ENCODE measurements around the gene DENND2A.

DNA sequence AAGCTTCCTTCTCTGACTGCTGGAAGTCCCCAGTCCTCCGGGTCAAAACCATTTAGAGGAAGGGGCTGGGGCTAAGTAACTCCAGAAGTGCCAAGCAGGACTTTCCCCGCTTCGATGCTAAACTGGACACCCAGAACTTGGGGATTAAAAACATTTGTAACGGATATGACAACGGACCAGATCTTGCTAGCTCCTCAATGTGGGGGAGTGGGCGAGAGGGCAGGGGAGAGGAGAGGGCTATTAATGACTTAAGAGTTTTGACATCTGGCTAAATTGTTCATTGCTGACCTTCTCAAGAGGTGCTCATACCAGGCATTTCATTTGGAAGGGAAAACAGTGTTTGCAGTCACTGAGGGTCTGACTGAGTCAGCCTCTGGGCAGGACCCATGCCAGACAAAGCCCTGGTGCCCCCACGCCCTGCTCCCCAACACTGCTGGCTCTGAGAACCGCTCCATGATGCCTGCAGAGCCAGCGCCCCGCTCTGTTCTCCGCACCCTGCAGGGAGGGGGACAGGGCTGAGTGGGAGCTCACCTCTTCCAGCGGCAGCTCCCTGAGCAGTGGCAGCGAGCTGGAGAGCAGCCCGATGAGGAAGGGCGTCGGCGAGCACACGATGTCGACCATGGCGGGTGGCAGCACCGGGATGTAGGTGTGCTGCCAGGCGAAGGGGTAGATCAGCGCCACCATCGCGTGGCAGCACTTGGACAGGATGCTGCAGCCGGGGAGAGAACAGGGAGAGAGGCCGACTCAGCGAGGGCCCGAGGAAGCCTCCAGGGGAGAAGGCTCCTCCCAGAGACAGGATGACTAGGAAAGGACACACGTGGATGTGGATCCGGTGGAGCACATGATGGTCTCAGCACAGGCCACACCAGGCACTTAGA is 113.6 kb downstream of the DENND2A start:
- TF ChIP-seq CTCF (IDR thresholded peaks at IDR 0.05; ENCODE audit: poor library complexity) (no peak), EZH2 (IDR thresholded peaks at IDR 0.05; ENCODE audit: borderline replicate concordance) (no peak), EZH2phosphoT487 (IDR thresholded peaks at IDR 0.05; ENCODE audit: low read depth, severe bottlenecking, unreplicated experiment) (no peak)

Measured in hepatocyte (in vitro differentiated cells).